ENCODE data around the gene EEF1AKMT2. TPM values are rescaled to one million over a fixed set of nuclear protein-coding genes. Genes with fewer than 3 reads are reported as not detected.
"Not testable (repeated sequence)": the region's sequence is repeated elsewhere in the genome, so short reads cannot be mapped to it uniquely, and the experiment has no call there.

Gene EEF1AKMT2
- total RNA-seq, 1 experiment from 2014 or later = 32.2 TPM

GRCh38 chr10:124826262-124826661, 34.6 kb upstream of the EEF1AKMT2 start:
- DNase-seq (ENCODE audit: low spot score) = no peak
- ChIA-PET CTCF (interaction anchor here (0.6 kb wide), 1 partner anchor 63 kb away, joined by 3 read pairs; no protein-coding TSS in a partner anchor), POLR2A (ENCODE audit: low non-redundant PET) (no interaction called here)
- Histone ChIP-seq H3K27me3 (replicated peaks; ENCODE audit: insufficient read depth, low read depth, low read length, poor library complexity) (no peaks in the 10 kb centered on the region), H3K27ac (ENCODE audit: low read depth, low read length, poor library complexity, severe bottlenecking) (no peak overlapping the region), H3K4me1 (ENCODE audit: insufficient read depth, low read length, poor library complexity, severe bottlenecking) (no peaks in the 10 kb centered on the region), H3K4me3 (ENCODE audit: low read depth, low read length, poor library complexity, severe bottlenecking) (no peak overlapping the region), H3K36me3 (ENCODE audit: insufficient read depth, low read length, poor library complexity, severe bottlenecking) (peaks cover 30% of the 10 kb centered on the region), H3K9me3 (ENCODE audit: low read depth, low read length, poor library complexity, severe bottlenecking) (no peaks in the 10 kb centered on the region)
- intact Hi-C loops (cut with micrococcal nuclease; ENCODE audit: unreplicated experiment) = loop anchor here (5.0 kb wide), 1 partner anchor 294 kb away; no protein-coding TSS in a partner anchor
- no peak for TF ChIP-seq EZH2 (IDR thresholded peaks at IDR 0.05; ENCODE audit: borderline replicate concordance, low read depth, low read length, poor library complexity, severe bottlenecking)
- no peak for TF ChIP-seq CTCF (conservative IDR thresholded peaks at IDR 0.05; ENCODE audit: low read depth, low read length)
- BruUV-seq (replicated peaks) = no TSS peak

- no TSS peak for BruUV-seq (replicated peaks)
- POLR2A ChIA-PET (ENCODE audit: low non-redundant PET) = interaction anchor here (0.6 kb wide), 1 partner anchor 291 kb away, joined by 4 read pairs; no protein-coding TSS in a partner anchor
- Histone ChIP-seq H3K9me3 (ENCODE audit: low read depth, low read length, poor library complexity, severe bottlenecking) (no peaks in the 10 kb centered on the region), H3K36me3 (ENCODE audit: insufficient read depth, low read length, poor library complexity, severe bottlenecking) (peaks cover 25% of the 10 kb centered on the region), H3K4me3 (ENCODE audit: low read depth, low read length, poor library complexity, severe bottlenecking) (no peak overlapping the region), H3K27ac (ENCODE audit: low read depth, low read length, poor library complexity, severe bottlenecking) (no peak overlapping the region), H3K4me1 (ENCODE audit: insufficient read depth, low read length, poor library complexity, severe bottlenecking) (no peaks in the 10 kb centered on the region), H3K27me3 (replicated peaks; ENCODE audit: insufficient read depth, low read depth, low read length, poor library complexity) (no peaks in the 10 kb centered on the region)
- TF ChIP-seq EZH2 (IDR thresholded peaks at IDR 0.05; ENCODE audit: borderline replicate concordance, low read depth, low read length, poor library complexity, severe bottlenecking) (no peak), CTCF (conservative IDR thresholded peaks at IDR 0.05; ENCODE audit: low read depth, low read length) (no peak)
- intact Hi-C loops (cut with micrococcal nuclease; ENCODE audit: unreplicated experiment) = loop anchor here (5.0 kb wide), 1 partner anchor 293 kb away; no protein-coding TSS in a partner anchor
- CTCF ChIA-PET = interaction anchor here (0.6 kb wide), 1 partner anchor 64 kb away, joined by 3 read pairs; no protein-coding TSS in a partner anchor
- no peak for DNase-seq (ENCODE audit: low spot score)
Measured at GRCh38 chr10:124825702-124826101, 34.0 kb upstream of the EEF1AKMT2 start.

GRCh38 chr10:124824932-124825331, 33.2 kb upstream of the EEF1AKMT2 start:
- H3K36me3 ChIP-seq (ENCODE audit: insufficient read depth, low read length, poor library complexity, severe bottlenecking) = peaks cover 20% of the 10 kb centered on the region
- BruUV-seq (replicated peaks); H3K4me3 ChIP-seq (ENCODE audit: low read depth, low read length, poor library complexity, severe bottlenecking); DNase-seq (ENCODE audit: low spot score); H3K4me1 ChIP-seq (ENCODE audit: insufficient read depth, low read length, poor library complexity, severe bottlenecking); H3K27ac ChIP-seq (ENCODE audit: low read depth, low read length, poor library complexity, severe bottlenecking); H3K9me3 ChIP-seq (ENCODE audit: low read depth, low read length, poor library complexity, severe bottlenecking); H3K27me3 ChIP-seq (replicated peaks; ENCODE audit: insufficient read depth, low read depth, low read length, poor library complexity); CTCF ChIA-PET: not testable (repeated sequence)
- intact Hi-C loops (cut with micrococcal nuclease; ENCODE audit: unreplicated experiment) = loop anchor here (5.0 kb wide), 1 partner anchor 293 kb away; no protein-coding TSS in a partner anchor
- POLR2A ChIA-PET (ENCODE audit: low non-redundant PET) = interaction anchor here (0.6 kb wide), 1 partner anchor 273 kb away, joined by 5 read pairs; no protein-coding TSS in a partner anchor

GRCh38 chr10:124824507-124824906, 32.8 kb upstream of the EEF1AKMT2 start:
- Histone ChIP-seq H3K27ac (ENCODE audit: low read depth, low read length, poor library complexity, severe bottlenecking) (no peak overlapping the region), H3K4me1 (ENCODE audit: insufficient read depth, low read length, poor library complexity, severe bottlenecking) (no peaks in the 10 kb centered on the region), H3K36me3 (ENCODE audit: insufficient read depth, low read length, poor library complexity, severe bottlenecking) (peaks cover 20% of the 10 kb centered on the region), H3K27me3 (replicated peaks; ENCODE audit: insufficient read depth, low read depth, low read length, poor library complexity) (no peaks in the 10 kb centered on the region), H3K9me3 (ENCODE audit: low read depth, low read length, poor library complexity, severe bottlenecking) (no peaks in the 10 kb centered on the region), H3K4me3 (ENCODE audit: low read depth, low read length, poor library complexity, severe bottlenecking) (no peak overlapping the region)
- ChIA-PET POLR2A (ENCODE audit: low non-redundant PET) (interaction anchor here (0.6 kb wide), 1 partner anchor 273 kb away, joined by 5 read pairs; no protein-coding TSS in a partner anchor), CTCF (no interaction called here)
- DNase-seq (ENCODE audit: low spot score) = no peak
- intact Hi-C loops (cut with micrococcal nuclease; ENCODE audit: unreplicated experiment) = no loop called here
- BruUV-seq (replicated peaks) = no TSS peak
- TF ChIP-seq EZH2 (IDR thresholded peaks at IDR 0.05; ENCODE audit: borderline replicate concordance, low read depth, low read length, poor library complexity, severe bottlenecking) (no peak), CTCF (conservative IDR thresholded peaks at IDR 0.05; ENCODE audit: low read depth, low read length) (no peak)
